Medulla oblongata (tissue), 1 donor: Measurements from ENCODE around the gene CCT7.

Experiments
- DNase-seq: peaks from one replicate; pipeline ENCODE4 v3.0.0-alpha.2; 2015; ENCODE audit errors: extremely low spot score

Gene CCT7

GRCh38 chr2:73267008-73267407, 32.9 kb downstream of the CCT7 start:
- no peak for DNase-seq

- no peak for DNase-seq
Observed at GRCh38 chr2:73268366-73268829, 34.3 kb downstream of the CCT7 start.

- DNase-seq, result no peak
Observed at GRCh38 chr2:73268830-73269685, 35.0 kb downstream of the CCT7 start.

- no peak for DNase-seq
Observed at GRCh38 chr2:73269686-73270465, 35.8 kb downstream of the CCT7 start.

GRCh38 chr2:73272270-73272669, 38.2 kb downstream of the CCT7 start:
- DNase-seq, result no peak

GRCh38 chr2:73279852-73280251, 45.7 kb downstream of the CCT7 start:
- DNase-seq, result no peak

- DNase-seq, result no peak
Observed at GRCh38 chr2:73281244-73281643, 47.1 kb downstream of the CCT7 start.

GRCh38 chr2:73282924-73283544, 48.9 kb downstream of the CCT7 start:
- no peak for DNase-seq

GRCh38 chr2:73283545-73284295, 49.6 kb downstream of the CCT7 start:
- no peak for DNase-seq

- peak; percentile 32 for DNase-seq
Observed at GRCh38 chr2:73284296-73285158, 50.4 kb downstream of the CCT7 start, which contains the start of gene FBXO41. Gene FBXO41 (minus strand): TSS chr2:73284478. CDS start chr2:73269630, 14,848 bp downstream.

- DNase-seq, result peak; percentile 56
Observed at GRCh38 chr2:73285159-73285739, 51.1 kb downstream of the CCT7 start.

- no peak for DNase-seq
Observed at GRCh38 chr2:73286134-73286655, 52.1 kb downstream of the CCT7 start.

- DNase-seq, result no peak
Observed at GRCh38 chr2:73289304-73289703, 55.2 kb downstream of the CCT7 start.

- DNase-seq, result no peak
Observed at GRCh38 chr2:73290049-73290839, 56.1 kb downstream of the CCT7 start.

GRCh38 chr2:73291093-73291460, 57.0 kb downstream of the CCT7 start:
- DNase-seq, result peak; percentile 19

GRCh38 chr2:73291461-73292315, 57.6 kb downstream of the CCT7 start:
- DNase-seq, result no peak

GRCh38 chr2:73292316-73292905, 58.3 kb downstream of the CCT7 start:
- DNase-seq, result no peak
